ENCODE measurements around the gene TSPAN18.
A peak's percentile ranks its signal among the peaks of the same experiment; 100 is the strongest.

The TSPAN18 gene

DNA sequence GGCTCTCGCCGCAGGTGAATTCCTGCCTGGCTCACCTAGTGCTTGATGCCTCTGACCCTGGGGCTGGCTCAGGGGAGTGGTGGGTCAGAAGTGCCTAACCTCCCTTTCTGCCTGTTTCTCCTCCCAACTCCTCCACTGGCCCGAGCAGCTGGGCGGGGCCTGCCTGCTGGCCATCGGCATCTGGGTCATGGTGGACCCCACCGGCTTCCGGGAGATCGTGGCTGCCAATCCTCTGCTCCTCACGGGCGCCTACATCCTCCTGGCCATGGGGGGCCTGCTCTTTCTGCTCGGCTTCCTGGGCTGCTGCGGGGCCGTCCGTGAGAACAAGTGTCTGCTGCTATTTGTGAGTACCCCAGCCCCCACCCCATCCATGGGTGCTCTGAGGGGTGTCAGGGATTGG lies 182.8 kb downstream of the TSPAN18 start:
- TF ChIP-seq, protein P1, sequence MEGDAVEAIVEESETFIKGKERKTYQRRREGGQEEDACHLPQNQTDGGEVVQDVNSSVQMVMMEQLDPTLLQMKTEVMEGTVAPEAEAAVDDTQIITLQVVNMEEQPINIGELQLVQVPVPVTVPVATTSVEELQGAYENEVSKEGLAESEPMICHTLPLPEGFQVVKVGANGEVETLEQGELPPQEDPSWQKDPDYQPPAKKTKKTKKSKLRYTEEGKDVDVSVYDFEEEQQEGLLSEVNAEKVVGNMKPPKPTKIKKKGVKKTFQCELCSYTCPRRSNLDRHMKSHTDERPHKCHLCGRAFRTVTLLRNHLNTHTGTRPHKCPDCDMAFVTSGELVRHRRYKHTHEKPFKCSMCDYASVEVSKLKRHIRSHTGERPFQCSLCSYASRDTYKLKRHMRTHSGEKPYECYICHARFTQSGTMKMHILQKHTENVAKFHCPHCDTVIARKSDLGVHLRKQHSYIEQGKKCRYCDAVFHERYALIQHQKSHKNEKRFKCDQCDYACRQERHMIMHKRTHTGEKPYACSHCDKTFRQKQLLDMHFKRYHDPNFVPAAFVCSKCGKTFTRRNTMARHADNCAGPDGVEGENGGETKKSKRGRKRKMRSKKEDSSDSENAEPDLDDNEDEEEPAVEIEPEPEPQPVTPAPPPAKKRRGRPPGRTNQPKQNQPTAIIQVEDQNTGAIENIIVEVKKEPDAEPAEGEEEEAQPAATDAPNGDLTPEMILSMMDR (IDR thresholded peaks at IDR 0.05; ENCODE audit: low read depth, low read length, missing control alignments) = no peak
- in situ Hi-C loops (cut with HindIII; ENCODE audit: low sequenced_read_pairs) = no loop called here

DNA sequence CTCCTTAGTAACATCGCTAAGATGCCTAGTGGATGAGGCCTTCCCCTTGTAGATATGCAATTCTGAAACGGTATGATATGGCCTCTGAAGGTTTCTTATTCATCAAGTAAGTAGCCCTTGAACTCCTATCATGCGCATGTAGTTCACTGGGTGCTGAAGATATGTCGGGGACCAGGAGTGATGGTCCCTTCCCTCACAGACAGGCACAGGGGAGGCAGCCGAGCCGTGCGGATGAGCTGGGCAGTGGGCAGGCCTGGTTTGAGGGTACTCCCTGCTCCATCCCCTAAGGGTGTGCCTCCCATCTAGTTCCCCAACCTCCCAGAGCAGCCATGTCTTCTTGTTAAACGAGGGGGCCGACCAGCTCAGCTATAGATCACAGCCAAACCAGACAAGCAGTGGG lies 183.8 kb downstream of the TSPAN18 start:
- in situ Hi-C loops (cut with HindIII; ENCODE audit: low sequenced_read_pairs) = no loop called here
- H3K4me3 ChIP-seq (ENCODE audit: low read depth, low read length) = no peak overlapping the region
- DNase-seq (ENCODE audit: low read depth) = no peak
- TF ChIP-seq, protein P1 (IDR thresholded peaks at IDR 0.05; ENCODE audit: low read depth, low read length, missing control alignments) = no peak

More for the DNA sequence above, 182.8 kb downstream of the TSPAN18 start:
- H3K4me3 ChIP-seq (ENCODE audit: low read depth, low read length) = no peak overlapping the region
- no peak for DNase-seq (ENCODE audit: low read depth)

DNA sequence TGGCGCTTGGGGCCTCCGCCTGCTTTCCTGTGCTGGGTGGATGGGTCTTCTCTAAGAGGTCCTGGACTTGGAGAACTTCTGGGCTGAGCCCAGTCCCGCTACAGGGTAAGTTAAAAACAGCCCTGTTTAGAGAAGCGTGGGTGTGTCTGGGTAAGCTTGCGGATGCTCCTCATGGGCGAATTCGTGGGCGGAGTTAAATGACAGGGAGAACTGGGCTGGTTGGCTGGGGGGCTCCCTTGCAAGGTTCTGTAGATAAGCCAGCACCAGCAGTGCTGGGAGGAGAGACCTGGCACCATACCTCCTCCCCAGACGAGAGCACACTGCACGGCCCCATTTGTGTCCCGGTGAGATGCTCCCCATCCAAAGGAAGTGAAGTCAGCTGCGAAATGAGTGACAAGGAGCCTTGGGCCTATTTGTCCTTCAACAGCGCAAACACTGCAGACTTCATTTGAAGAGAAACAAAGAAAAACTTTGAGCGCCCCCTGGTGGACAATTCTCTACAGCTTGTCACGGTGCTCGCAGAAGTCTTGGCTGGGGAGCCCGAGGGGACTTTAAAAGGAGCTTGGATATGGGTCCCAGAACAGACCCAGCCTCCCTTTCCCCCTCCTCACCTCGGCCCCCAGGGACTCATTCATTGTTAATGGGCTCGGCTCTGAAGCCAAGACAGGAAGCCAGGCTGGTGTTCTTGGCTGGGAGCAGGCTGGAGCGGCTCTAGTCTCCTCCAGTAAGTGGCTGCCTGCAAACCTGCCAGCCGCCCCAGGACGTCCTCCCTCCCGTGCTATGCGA lies 184.5 kb downstream of the TSPAN18 start:
- H3K4me3 ChIP-seq (ENCODE audit: low read depth, low read length) = no peak overlapping the region
- TF ChIP-seq, protein P1 (IDR thresholded peaks at IDR 0.05; ENCODE audit: low read depth, low read length, missing control alignments) = peak; percentile 73
- peak; percentile 76 for DNase-seq (ENCODE audit: low read depth)
- in situ Hi-C loops (cut with HindIII; ENCODE audit: low sequenced_read_pairs) = no loop called here

DNA sequence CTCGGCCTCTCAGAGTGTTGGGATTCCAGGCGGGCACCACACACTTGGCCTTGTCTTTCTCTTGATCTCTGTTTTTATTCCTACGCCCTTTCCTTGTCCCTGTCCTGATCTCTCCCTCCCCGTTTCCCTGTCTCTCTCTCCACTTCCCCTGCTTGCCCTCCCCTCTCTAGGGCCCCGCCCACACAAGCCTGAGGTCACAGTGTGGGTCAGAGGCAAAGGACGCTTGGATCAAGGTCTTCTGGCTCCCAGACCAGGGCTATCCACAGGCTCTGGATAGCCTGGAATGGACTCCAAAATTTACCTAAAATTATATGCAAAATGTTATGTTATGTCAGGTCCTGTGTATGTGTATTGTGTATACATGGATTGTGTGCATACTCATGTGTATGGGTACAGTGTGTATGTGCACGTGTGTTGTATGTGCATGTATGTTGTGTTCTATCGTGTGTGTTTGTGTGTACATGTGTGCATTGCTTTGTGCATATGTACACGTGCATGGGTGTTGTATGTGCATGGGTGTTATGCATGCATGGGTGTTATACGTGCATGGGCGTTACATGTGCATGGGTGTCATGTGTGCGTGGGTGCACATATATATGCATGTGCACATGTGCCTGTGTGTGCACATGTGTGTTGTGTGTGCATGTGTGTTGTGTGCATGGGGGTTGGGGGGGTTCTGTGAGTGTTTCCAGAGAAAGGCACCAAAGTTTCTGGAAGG lies 185.7 kb downstream of the TSPAN18 start:
- TF ChIP-seq, protein P1 (IDR thresholded peaks at IDR 0.05; ENCODE audit: low read depth, low read length, missing control alignments) = no peak
- no peak for DNase-seq (ENCODE audit: low read depth)
- in situ Hi-C loops (cut with HindIII; ENCODE audit: low sequenced_read_pairs) = no loop called here
- H3K4me3 ChIP-seq (ENCODE audit: low read depth, low read length) = no peak overlapping the region

DNA sequence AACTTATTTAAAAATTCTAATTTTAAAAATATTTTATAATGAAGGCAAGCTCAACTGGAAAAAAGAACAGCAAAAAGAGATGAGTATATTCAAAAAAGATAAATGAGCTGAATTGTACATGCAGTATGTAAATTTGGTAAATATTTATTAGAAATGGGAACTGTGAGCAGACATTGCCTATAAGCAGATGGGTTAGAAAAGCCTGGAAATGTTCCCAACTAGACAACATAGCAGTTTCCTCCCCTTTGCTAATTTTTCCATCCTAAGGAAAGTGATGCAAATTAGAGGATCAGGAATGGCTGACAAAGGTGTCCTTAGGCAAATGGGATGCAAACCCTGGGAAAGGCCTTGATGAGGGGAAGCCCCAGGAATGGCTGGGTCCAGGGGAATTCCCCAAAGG lies 186.7 kb downstream of the TSPAN18 start:
- in situ Hi-C loops (cut with HindIII; ENCODE audit: low sequenced_read_pairs) = no loop called here
- H3K4me3 ChIP-seq (ENCODE audit: low read depth, low read length) = no peak overlapping the region
- TF ChIP-seq, protein P1 (IDR thresholded peaks at IDR 0.05; ENCODE audit: low read depth, low read length, missing control alignments) = no peak
- DNase-seq (ENCODE audit: low read depth) = no peak

DNA sequence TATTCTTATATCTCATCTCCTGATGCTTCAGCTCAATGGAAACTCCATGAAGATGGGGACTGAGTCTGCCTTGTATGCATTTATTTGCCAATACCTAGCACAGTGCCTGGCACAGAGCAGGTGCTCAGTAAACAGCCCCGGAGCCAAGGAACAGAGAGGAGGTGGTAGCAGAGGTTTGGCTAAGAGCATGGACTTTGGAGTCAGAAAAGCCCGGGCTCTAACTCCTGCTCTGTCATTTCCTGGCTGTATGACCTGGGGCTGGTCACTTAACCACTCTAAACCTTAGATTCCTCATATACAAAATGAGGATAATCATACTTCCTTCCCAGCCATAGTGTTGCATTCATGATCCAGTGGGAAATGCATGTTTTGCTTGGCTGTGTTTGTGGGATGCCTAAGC lies 187.3 kb downstream of the TSPAN18 start:
- TF ChIP-seq, protein P1 (IDR thresholded peaks at IDR 0.05; ENCODE audit: low read depth, low read length, missing control alignments) = no peak
- no peak overlapping the region for H3K4me3 ChIP-seq (ENCODE audit: low read depth, low read length)
- in situ Hi-C loops (cut with HindIII; ENCODE audit: low sequenced_read_pairs) = no loop called here
- DNase-seq (ENCODE audit: low read depth) = no peak
